ENCODE measurements around the gene ZNF320. TPM values are rescaled to one million over a fixed set of nuclear protein-coding genes. Genes with fewer than 3 reads are reported as not detected.

ZNF320 gene
- total RNA-seq: 2.8 and 4.7 TPM in 2 replicates

GRCh38 chr19:52897138-52897935 lies at the start of gene ZNF320:
TSS of gene ZNF320 (minus strand) at chr19:52897635. CDS start at chr19:52890255, 7,380 bp downstream.

GRCh38 chr19:52922841-52923777 lies 25.7 kb upstream of the ZNF320 start, which contains the start of gene ZNF888:
TSS of gene ZNF888 (minus strand) at chr19:52923428. CDS start at chr19:52917873, 5,555 bp downstream.

GRCh38 chr19:52857378-52858191 lies 39.9 kb downstream of the ZNF320 start, which contains the start of gene ZNF468:
TSS of gene ZNF468 (minus strand) at chr19:52857619. CDS start at chr19:52854272, 3,347 bp downstream.

Other genes starting within 250 kb of the ZNF320 start
- gene ZNF611, start 162.6 kb downstream of the ZNF320 start, total RNA-seq: 4.9 and 11.7 TPM in 2 replicates
- gene ZNF600, start 110.8 kb downstream of the ZNF320 start, total RNA-seq: 1.0 and 3.1 TPM in 2 replicates
- gene ZNF28, start 76.0 kb downstream of the ZNF320 start, total RNA-seq: 6.5 and 7.0 TPM in 2 replicates
- 7.9 and 8.1 TPM in 2 replicates for gene ZNF468, start 40.0 kb downstream of the ZNF320 start, total RNA-seq
- gene ZNF888, start 25.8 kb upstream of the ZNF320 start, total RNA-seq: 2.2 and 2.7 TPM in 2 replicates
- 6.3 and 6.5 TPM in 2 replicates for gene ZNF816, start 65.2 kb upstream of the ZNF320 start, total RNA-seq
- not detected in 2 replicates for gene ERVV-1, start 116.3 kb upstream of the ZNF320 start, total RNA-seq
- gene ERVV-2, start 147.1 kb upstream of the ZNF320 start, total RNA-seq: not detected in 2 replicates
- gene ZNF160, start 205.8 kb upstream of the ZNF320 start, total RNA-seq: 10.6 and 37.3 TPM in 2 replicates
- 3.7 and 8.7 TPM in 2 replicates for gene ZNF415, start 235.3 kb upstream of the ZNF320 start, total RNA-seq

All from epithelial cell of alveolus of lung (primary cell).